NCI-H2081 (cell line): ENCODE data around the gene RPP30.

Experiments used
- DNase-seq, 2 experiments: peaks; one replicate each; lab custom pipeline; 2025; lab: John Stamatoyannopoulos, UW

Gene RPP30

DNA sequence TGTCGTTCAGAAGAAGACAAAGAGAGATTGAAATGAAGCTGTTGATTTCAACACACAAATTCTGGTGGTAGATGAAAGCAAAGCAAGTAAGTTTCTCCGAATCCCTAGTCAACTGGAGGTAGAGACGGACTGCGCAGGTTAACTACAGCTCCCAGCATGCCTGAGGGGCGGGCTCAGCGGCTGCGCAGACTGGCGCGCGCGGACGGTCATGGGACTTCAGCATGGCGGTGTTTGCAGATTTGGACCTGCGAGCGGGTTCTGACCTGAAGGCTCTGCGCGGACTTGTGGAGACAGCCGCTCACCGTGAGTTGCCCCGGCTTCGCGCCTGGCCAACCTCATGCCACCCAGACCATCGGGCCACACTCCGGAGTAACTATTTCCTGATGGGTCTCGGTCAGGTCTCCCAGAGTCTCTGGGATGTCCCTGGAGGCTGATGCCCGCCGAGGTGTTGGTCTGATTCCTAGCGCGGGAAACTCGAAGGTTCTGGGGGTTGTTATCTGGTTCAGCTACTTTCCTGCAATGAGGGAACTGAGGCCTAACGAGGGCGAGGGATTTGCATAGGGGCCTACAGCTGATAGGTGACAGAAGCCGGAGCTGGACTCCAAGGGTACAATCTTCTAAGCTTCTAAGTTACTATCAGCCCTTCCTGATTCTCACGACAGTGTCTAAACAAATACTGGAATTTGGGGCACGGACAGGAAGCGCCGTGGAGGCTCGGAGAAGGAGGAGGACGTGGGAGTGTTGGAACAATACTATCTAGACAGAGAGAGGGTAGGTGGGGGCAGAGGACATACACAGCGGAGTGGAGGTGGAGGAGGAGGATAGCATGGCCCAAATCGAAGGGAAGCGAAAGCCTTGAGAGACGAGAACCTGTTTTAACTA lies at the start of gene RPP30:
TSS of gene RPP30 (plus strand) at position 209 of the 882 bp plus-strand sequence. CDS start at position 222, 13 bp downstream.
- peak; percentile 51 to 74 for DNase-seq

GRCh38 chr10:90822508-90822907 lies 49.3 kb upstream of the RPP30 start:
- DNase-seq, result no peak

DNA sequence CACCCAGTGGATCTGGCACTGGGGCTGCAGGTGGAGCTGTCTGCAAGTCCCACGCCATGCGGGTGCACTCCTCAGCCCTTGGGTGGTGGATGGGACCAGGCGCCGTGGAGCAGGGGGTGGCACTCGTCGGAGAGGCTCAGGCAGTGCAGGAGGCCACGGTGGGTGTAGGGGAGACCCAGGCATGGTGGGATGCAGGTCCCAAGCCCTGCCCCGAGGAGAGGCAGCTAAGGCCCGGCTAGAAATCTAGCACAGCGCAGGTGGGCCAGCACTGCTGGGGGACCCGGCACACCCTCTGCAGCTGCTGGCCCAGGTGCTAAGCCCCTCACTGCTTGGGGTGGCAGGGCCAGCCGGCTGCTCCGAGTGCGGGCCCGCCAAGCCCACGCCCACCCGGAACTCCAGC lies 39.7 kb upstream of the RPP30 start:
- DNase-seq, result no peak

DNA sequence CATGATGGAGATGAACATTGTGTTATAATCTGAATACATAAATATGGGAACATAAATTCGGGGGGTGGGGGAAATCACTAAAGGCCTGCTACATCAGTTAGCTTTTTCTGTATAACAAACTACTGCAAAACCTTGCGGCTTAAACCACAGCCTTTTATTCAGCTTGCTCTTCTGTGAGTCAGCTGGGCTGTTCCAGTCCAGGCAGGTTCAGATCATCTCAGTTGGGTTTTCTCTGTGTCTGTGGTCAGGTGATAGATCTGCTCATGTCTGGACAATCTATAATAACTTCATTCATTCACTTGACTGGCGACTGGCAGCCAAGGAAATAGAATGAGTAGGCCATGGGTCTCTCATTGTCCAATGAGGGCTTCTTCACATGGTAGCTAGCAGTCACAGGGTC lies 37.4 kb upstream of the RPP30 start:
- no peak for DNase-seq

DNA sequence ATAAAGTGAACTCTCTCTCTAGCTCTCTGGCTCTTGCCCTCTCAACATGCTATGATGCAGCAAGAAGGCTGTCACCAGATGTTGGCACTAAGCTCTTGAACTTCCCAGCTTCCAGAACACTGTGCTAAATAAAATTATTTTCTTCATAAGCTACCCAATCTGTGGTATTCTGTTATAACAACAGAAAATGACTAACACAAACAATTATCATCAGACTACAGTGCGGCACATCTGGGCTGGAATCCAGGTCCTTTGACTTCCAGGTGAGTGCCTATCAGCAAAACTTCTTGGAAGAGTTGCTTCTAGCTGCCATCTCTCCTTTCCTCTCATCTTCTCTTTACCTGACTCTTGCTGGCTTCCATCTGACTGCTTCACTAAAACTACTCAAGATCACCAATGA lies 34.3 kb upstream of the RPP30 start:
- DNase-seq, result no peak

DNA sequence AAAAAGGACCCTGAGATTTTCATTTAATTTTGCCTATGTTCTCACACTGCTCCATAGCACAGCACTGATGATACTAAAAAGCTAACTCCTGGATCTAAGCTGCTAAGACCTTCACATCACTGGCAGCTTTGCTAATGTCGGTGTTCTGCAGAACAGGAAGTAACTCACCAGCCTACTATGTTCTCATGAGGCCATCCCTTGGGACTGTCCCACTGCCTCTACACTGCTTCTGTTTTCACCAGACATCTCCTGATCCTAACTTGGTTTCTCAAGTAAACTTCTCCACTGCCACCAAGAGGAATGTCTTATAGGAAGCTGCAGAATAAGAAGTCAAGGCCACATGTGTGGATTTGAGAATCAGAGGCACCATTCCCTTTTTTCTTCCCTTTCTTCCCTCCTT lies 29.0 kb upstream of the RPP30 start:
- no peak for DNase-seq

- DNase-seq, result no peak
Observed at GRCh38 chr10:90845726-90846125, 26.0 kb upstream of the RPP30 start.

DNA sequence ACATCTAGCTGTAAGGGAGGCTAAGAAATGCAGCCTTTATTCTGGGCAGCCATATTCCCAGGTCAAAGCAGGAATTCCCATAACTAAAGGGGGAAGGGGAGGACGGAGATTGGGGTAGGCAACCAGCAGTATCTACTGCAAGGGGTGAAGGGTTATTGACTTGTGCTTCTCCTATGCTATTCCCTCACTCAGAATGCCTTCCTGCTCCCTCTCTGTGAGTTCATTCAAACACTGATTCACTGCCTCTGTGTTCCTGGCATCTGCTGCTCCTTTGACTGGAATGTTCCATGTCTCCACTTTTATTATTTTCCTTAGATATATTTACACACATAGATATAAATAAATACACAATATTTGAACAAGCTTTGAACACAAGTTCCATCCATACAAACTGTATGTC lies 25.0 kb upstream of the RPP30 start:
- DNase-seq, result no peak

DNA sequence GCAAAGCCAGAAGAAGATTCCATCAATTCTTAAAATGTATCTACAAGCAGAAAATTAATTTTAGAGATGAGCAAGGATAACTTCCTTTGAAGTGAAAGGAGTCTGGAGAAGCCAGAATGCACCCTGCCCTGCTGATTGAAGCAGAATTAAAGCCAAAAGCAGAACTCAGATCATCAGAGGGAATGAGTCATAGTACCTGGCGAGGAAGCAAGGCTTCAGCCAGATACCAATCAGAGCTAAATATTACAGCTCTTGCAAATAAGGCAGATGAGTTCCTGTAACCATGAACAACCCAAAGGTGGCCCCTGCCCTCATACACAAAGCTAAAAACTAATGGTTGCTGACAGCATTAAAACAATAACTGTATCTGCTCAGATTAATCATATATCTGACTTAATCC lies 24.3 kb upstream of the RPP30 start:
- no peak for DNase-seq

DNA sequence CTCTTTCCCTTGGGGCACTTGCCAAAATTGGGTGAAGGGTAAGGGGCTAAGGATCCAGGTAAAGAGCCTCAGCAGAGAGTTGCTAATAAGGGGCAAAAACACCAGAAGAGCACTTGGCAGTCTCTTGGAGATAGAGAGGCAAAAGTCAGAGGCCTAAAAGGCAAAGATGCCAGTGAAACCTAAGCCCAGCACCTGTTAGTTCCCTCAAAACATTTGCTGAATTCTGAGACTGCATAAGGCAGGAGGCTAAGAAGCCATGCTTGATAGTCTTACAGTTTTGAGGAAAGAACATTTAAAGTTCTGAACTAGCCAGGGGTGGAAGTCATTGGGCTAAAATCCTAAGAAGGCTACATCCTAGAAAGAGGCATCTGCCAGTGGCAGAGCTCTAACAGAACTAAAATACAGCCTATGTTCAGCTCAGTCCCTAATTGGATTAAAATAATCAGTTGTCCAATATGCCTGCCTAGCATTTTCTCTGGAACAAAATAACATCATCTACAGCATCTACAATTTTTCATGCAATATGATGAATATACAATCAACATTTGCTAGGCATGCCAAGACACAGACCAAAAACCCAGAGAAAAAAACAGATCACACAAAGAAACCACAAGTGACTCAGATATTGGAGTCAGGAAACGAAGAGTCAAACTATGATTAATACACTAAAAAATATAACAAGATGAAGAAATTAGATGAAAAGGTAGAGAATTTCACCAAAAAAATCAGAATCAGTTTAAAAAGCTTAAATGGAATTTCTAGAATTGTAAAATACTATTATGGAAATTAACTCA lies 21.6 kb upstream of the RPP30 start:
- no peak for DNase-seq

DNA sequence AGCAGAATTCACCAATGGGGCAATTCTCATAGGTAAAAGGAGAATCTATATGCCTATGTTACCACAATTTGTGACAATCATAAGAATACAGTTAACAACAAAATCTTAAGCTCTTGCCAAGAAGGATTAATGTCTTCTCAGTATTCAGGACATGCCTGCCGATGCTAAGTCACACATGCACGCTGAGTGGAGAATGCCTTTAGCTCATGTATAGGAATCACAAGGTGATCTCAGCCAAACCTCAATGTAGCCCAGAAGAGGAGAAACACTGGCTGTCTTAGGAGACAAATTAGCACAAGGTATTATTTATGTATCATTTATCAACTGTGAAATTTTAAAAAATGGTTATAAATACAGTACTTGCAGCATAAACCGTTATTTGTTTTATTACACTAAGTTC lies 16.6 kb upstream of the RPP30 start:
- DNase-seq, result no peak

DNA sequence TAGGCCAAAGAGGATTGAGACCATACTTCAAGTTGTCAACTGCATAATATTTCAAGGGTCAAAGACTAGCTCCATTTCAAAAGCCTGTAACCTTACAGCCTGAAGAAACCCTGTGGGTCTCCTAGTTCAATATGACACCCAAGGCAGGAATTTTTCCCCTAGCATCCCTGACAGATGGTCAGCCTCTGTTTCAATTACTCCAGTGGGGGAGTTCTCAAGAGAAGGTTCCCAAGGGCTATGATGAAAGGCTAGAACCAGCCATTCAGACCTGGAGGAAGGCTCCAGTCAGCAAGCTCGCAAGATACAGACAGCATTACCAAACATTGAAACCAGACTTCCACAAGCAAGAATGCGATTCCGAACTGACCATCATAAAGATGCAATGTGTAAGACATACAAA lies 15.5 kb upstream of the RPP30 start:
- DNase-seq, result no peak

DNA sequence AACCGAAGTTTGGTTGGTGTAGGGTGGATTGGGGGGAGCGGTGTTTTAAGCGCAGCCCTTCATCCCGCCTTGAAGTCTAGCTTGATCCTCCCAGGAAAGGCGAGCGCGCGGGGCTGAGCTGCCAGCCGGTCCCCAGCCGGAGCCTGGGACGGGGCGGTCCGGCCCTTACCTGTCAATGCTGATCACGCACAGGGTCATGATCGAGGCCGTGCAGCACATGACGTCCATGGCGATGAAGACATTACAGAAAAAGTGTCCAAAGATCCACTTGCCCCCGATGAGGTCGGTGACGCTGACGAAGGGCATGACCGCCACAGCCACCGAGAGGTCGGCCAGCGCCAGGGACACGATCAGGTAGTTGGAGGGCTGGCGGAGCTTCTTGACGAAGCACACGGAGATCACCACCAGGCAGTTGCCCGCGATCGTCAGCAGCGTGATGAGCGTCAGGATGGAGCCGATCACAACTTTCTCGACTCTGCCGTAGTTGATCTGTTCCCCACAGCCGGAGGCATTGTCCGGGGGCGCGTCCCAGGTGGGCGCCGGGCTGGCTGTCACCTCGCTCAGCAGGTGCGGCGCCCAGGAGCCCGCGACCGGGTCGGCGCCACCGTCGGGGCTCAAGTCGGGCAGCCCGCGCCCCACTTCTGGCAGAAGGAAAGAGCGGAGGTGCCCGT lies 14.7 kb upstream of the RPP30 start:
- no peak for DNase-seq

DNA sequence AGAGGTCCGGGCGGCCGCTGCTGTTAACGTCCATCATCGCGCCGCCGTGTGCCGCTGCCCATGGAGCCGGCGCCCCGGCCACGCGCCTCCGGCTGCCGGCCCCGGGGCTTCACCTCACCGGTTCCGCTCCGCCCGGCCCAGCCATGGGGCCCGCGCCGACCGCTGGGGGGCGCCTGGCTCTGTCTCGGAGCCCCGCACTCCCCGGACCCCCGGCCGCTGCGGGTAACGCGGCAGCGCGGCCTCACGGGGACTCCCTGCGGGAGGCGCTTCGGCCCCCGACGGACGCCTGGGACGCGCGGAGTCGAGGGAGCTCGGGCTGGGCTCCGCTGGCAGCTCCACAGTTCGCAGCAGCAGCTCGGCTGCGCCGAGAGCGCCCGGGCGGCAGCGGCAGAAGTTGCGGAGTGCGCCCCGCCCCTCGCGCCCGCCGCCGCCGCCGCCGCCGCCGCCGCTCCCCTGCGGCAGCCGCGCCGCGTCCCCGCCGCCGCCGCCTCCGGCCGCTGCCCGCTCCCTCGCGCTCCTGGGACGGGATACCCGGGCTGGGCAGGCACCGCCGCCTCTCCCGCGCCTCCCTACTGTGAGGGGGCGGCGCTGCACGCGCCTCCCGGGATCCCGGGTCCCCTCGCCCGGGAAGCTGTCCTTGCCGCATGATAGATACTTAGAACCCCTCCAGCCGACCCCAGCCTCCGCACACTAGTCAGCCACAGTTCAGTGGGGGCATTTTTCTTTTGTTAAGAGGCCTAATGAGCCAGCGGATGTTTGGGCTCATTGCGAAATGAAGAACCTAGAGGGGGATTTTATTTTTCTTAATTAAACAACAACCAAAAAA lies 13.9 kb upstream of the RPP30 start, which contains the start of gene HTR7:
TSS of gene HTR7 (minus strand) at position 405 of the 826 bp plus-strand sequence. CDS start at position 37, 368 bp downstream.
- DNase-seq, result peak; percentile 3 to 56

DNA sequence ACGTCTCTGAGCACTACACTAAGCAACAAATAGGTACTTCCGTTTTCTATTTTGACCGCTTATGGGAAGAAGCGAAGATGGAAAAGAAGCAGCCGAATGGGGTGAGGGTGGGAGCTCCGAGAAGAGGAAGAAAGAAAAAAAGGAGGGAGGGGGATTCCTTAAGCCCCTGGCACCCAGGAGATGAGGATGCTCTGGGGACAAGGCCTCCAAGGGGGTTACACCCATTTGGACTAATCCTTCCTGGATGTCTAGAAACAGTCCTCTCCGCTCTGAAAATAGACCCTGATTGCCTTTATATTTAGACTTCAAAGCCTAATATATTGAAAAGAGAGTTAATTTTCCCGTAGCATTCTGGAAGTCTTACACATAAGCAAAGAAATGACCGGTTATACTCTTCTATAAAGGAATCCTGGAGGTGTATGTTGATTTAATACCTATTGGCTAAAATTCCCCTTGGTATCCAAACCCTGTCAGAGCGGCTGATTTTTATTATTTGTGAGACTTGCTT lies 13.3 kb upstream of the RPP30 start:
- no peak for DNase-seq

DNA sequence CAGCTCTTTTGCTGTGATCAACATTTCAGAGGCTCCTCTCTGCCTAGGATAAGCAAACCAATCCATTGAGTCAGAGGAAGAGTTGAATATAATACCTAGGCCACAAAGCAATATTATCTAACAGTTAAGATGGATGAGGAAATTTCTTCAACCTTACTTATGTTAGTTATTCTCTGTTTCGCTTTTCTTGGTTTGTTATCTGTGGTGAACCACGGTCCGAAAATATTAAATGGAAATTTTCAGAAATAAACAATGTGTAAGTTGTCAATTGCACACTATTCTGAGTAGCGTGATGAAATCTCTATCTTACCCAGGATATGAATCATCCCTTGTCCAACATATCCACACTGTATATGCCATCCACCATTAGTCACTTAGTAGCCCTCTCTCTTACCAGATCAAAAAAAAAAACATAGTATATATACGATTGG lies 12.4 kb upstream of the RPP30 start:
- DNase-seq, result no peak

DNA sequence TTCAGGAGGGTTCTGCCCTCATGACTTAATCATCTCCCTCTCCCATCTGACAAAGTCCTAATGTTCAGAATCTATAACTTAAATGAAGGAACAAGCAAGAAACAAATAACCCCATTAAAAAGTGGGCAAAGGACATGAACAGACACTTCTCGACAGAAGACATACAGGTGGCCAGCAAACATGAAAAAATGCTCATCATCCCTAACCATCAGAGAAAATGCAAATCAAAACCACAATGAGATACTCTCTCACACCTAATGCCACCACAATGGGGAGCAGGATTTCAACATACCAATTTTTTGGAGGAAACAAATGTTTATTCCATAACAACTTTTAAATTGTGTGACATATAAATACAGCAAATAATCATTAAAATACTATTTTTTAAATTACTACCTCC lies 11.0 kb upstream of the RPP30 start:
- DNase-seq, result no peak

DNA sequence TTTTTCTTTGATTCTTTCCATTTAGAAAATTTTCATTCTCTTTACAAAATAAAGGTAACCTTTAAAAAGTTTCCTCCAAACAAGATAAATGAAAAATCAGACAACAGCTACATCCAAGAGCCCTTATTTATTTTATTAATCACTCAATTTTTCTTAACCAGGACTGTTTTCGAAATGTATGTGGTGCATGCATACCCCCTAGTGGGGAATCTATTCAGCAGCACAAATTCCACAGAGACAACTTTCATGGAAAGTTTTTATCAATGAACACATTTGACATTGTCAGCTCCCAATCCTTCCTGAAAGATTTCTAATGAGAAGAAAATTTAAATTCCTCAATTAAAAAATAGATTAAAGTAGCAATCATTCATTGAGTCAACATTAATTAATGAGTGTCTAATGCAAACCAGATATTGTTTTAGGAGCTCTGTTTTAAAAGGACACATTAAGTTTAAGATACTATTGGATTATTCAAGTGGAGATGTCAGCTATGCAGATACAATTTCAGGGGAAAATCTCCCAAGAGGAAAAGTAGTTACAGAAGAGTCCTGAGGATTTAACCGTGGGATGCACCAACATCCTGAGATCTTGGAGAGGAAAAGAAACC lies 8.8 kb upstream of the RPP30 start:
- peak in 1 of 2 experiments; percentile 8 for DNase-seq

DNA sequence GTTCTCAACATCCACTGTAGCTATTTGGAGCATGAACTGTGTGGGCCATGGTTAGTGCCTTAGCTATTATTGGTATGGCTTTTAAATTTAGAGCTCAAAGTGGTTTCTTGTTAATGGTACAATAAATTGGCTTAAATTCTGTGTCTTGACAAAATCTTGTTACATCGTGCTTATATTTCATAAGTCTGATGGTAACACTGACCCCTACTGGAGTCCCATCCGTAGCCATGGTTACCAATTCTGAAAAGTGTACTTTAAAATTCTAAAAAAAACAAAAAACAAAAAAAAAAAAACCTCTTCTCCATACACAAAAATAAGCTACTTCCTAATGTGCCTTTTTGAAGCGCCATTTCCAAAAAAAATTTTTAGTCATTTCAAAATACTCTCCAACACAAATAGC lies 6.4 kb upstream of the RPP30 start:
- DNase-seq, result no peak

DNA sequence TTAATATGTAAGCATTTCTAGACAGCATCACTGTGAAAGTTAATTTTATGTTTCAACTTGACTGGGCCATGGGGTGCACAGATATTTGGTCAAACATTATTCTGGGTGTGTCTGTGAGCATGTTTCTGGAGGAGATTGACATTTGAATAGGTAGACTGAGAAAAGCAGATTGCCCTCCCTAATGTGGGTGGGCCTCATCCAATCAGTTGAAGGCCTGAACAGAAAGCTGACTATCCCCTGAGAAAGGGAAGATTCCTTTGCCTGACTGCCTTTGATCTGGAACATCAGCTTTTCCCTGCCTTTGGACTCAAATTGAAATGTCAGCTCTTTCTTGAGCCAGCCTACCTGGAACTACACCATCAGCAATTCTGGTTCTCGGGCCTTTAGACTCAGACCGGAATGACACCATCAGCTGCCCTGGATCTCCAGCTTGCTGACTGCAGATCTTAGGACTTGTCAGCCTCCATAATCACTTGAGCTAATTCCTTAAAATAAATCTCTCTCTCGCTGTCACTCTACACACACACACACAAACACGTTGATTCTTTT lies 5.7 kb upstream of the RPP30 start:
- DNase-seq, result no peak
